Vagina (tissue), 2 donors: ENCODE results near the gene QSOX1. TPM values are rescaled to one million over a fixed set of nuclear protein-coding genes. Genes with fewer than 3 reads are reported as not detected.
"Not testable (repeated sequence)": the region's sequence is repeated elsewhere in the genome, so short reads cannot be mapped to it uniquely, and the experiment has no call there.

Experiments
- DNase-seq, 2 donors: peaks; one replicate each; pipeline ENCODE4 v3.0.0-alpha.2; 2017; ENCODE audit errors: extremely low spot score in 2 of 2
- H3K27ac ChIP-seq: fragments of 200-600 bp; sonication (generic); one replicate; pipeline ENCODE4 v1.5.1; 2019
- H3K27me3 ChIP-seq: fragments of 200-600 bp; sonication (generic); one replicate; pipeline ENCODE4 v1.5.1; 2019
- H3K36me3 ChIP-seq, 2 donors: fragments of 200-600 bp; sonication (generic); one replicate each; pipeline ENCODE4 v1.5.1; 2017 to 2019
- H3K4me1 ChIP-seq: fragments of 200-600 bp; sonication (generic); one replicate; pipeline ENCODE4 v1.5.1; 2019
- H3K4me3 ChIP-seq, 2 donors: fragments of 200-600 bp; sonication (generic); 1 replicate in 1 of 2; 2 replicates in 1 of 2; pipeline ENCODE4 v1.5.1; 2016 to 2019
- H3K9me3 ChIP-seq: fragments of 200-600 bp; sonication (generic); one replicate; pipeline ENCODE4 v1.5.1; 2019
- POLR2A ChIP-seq, 2 donors: fragments of 450-650 bp; IDR thresholded peaks; one replicate each; pipeline ENCODE4 v1.6.1; 2017; ENCODE audit warnings: antibody characterized with exemption in 2 of 2, mild to moderate bottlenecking in 2 of 2, moderate library complexity in 2 of 2
- POLR2AphosphoS5 ChIP-seq, 2 donors: sonication (generic); formaldehyde crosslinking; IDR thresholded peaks; one replicate each; pipeline ENCODE4 v1.9.0; 2017; ENCODE audit warnings: antibody characterized with exemption in 2 of 2, mild to moderate bottlenecking in 2 of 2, low read depth in 1 of 2; ENCODE audit not compliant: insufficient read depth in 1 of 2
- intact Hi-C: fragments of 100-400 bp; cut with DNase I; formaldehyde crosslinking; loops from one replicate; pipeline ENCODE4 v1.15.1; 2023
- total RNA-seq: library from RNA; depleted of rRNA; stranded (reverse); fragments of >200 nt; gene quantifications from one replicate; pipeline ENCODE4 v1.2.3, GENCODE V29; 2016
- TF ChIP-seq, protein P1 (sequence below), 3 experiments: fragments of 450-650 bp in 2 of 3; fragments of 200-600 bp in 1 of 3; sonication (generic) in 1 of 3; IDR thresholded peaks; one replicate each; pipeline ENCODE4 v1.5.1; 2017 to 2019; ENCODE audit warnings: antibody characterized with exemption in 3 of 3, mild to moderate bottlenecking in 2 of 3, moderate library complexity in 2 of 3

QSOX1 gene
- total RNA-seq, 1 donor from 2014 or later, result 103 TPM

DNA sequence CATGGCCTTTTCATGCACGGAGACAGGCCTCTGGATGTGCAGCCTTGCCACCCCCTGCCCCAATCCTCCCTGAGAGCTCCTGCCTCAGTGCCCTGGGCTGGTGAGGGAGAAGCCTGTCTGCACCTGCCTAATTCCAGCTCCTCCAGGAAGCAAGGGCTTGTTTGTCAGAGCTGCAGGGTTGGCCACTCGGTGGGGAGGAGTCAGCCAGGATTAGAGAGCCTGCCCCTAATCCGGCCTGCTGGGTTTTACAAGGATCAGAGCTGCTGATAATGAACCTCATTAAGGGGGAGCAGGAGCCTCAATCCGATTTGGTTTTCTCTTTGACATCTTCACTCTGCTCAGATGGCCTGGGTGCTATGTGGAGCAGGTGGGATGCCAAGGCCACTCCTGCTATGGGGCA is 43.5 kb downstream of the QSOX1 start:
- intact Hi-C loops, result loop anchor here (10.0 kb wide), 1 partner anchor 277 kb away; no protein-coding TSS in a partner anchor
- TF ChIP-seq, protein P1, sequence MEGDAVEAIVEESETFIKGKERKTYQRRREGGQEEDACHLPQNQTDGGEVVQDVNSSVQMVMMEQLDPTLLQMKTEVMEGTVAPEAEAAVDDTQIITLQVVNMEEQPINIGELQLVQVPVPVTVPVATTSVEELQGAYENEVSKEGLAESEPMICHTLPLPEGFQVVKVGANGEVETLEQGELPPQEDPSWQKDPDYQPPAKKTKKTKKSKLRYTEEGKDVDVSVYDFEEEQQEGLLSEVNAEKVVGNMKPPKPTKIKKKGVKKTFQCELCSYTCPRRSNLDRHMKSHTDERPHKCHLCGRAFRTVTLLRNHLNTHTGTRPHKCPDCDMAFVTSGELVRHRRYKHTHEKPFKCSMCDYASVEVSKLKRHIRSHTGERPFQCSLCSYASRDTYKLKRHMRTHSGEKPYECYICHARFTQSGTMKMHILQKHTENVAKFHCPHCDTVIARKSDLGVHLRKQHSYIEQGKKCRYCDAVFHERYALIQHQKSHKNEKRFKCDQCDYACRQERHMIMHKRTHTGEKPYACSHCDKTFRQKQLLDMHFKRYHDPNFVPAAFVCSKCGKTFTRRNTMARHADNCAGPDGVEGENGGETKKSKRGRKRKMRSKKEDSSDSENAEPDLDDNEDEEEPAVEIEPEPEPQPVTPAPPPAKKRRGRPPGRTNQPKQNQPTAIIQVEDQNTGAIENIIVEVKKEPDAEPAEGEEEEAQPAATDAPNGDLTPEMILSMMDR (IDR thresholded peaks at IDR 0.05), result no peak
- TF ChIP-seq POLR2AphosphoS5 (IDR thresholded peaks at IDR 0.05; ENCODE audit: insufficient read depth in 1 of 2, low read depth in 1 of 2), result no peak
- TF ChIP-seq POLR2A (IDR thresholded peaks at IDR 0.05), result no peak
- H3K4me1 ChIP-seq, result no peaks in the 10 kb centered on the region
- H3K9me3 ChIP-seq, result no peaks in the 10 kb centered on the region
- H3K27me3 ChIP-seq, result no peaks in the 10 kb centered on the region
- DNase-seq, result no peak
- H3K36me3 ChIP-seq, result peaks cover 0 to 16% of the 10 kb centered on the region in 2 donors
- no peak overlapping the region for H3K27ac ChIP-seq
- H3K4me3 ChIP-seq, result no peak overlapping the region

DNA sequence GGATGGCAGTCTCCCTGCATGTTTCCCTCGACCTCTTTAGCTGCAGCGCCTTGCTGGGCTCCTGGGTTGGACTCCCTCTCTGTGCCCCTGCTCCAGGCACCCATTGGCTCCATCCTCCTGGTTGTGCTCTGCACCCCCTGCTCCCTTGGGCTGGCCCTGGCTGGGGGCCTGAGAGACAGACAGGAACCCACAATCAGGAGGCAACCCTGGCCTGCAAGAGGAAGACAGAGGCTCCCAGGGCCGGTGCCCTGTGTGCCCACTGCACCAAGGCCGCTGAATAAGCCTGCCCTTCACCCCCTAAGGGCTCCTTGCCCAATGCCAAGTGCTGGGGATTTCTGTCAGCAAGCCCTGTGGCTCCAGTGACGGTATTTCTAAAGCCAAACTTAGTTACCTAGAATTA is 43.9 kb downstream of the QSOX1 start:
- Histone ChIP-seq H3K9me3 (no peaks in the 10 kb centered on the region), H3K27ac (no peak overlapping the region), H3K27me3 (no peaks in the 10 kb centered on the region), H3K36me3 (peaks cover 0 to 16% of the 10 kb centered on the region in 2 donors), H3K4me1 (no peaks in the 10 kb centered on the region), H3K4me3 (no peak overlapping the region)
- no peak for TF ChIP-seq POLR2A (IDR thresholded peaks at IDR 0.05)
- TF ChIP-seq, protein P1 (IDR thresholded peaks at IDR 0.05), result no peak
- TF ChIP-seq POLR2AphosphoS5 (IDR thresholded peaks at IDR 0.05; ENCODE audit: insufficient read depth in 1 of 2, low read depth in 1 of 2), result no peak
- DNase-seq, result no peak
- intact Hi-C loops, result loop anchor here (10.0 kb wide), 1 partner anchor 276 kb away; no protein-coding TSS in a partner anchor

DNA sequence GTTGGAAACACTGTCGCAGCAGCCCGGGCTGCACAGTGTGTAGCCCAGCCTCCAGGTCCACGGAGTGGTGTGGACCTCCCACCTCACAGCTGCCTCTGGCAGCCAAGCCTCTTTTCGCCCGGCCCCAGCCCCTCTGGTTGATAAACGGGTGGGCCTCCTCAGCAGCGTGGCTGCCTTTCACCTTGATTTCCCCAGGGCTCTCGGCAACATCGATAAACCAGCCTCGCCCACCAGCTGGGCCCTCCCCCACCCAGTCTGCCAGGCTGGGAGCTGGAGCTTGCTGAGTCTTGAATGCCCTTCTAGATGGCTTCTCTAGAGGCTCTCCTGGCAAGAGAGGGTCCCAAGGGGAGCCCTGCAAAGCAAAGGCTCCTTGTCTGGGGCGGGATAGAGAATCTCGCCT is 44.3 kb downstream of the QSOX1 start:
- H3K36me3 ChIP-seq, result peaks cover 0 to 16% of the 10 kb centered on the region in 2 donors
- no peaks in the 10 kb centered on the region for H3K27me3 ChIP-seq
- TF ChIP-seq POLR2A (IDR thresholded peaks at IDR 0.05) (no peak), POLR2AphosphoS5 (IDR thresholded peaks at IDR 0.05; ENCODE audit: insufficient read depth in 1 of 2, low read depth in 1 of 2) (no peak)
- TF ChIP-seq, protein P1 (IDR thresholded peaks at IDR 0.05), result no peak
- H3K4me1 ChIP-seq, result no peaks in the 10 kb centered on the region
- intact Hi-C loops, result loop anchor here (10.0 kb wide), 1 partner anchor 276 kb away; no protein-coding TSS in a partner anchor
- H3K27ac ChIP-seq, result no peak overlapping the region
- DNase-seq, result no peak
- no peak overlapping the region for H3K4me3 ChIP-seq
- no peaks in the 10 kb centered on the region for H3K9me3 ChIP-seq

DNA sequence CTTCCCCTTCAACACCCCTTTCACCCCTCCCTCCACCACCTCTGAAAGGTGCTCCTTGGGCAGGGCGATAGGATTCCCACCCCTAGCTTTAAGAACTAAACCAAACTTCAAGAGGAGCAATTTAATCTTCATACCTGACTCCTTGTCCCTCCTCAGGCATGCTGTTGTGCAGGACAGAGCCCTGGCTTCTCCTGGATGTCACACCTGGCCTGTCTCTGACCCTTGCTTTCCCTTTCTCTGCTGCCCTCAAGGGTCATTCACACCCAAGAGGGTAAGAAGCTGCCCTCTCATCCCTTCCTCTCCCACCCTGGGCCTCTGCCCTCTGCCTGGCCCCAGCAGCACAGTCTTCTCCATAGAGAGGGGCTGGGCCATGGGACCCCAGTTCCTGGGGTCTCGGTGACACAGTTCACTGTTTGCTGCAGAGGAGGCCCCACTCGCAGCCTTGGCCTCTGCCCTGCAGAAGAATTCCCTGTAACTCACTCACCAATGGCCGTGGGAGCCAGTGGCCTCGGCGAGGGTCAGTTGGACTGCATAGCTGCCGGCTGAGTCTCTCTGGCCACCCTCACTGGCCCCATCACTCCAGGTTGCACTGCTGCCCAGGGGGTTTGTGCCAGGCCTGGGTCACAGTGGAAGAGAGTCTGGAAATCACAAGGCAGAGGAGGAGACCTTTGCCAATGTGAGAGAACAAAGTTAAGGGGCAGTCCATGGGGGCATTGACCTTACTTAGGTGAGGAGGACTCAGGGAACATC is 47.0 kb downstream of the QSOX1 start:
- no peaks in the 10 kb centered on the region for H3K9me3 ChIP-seq

DNA sequence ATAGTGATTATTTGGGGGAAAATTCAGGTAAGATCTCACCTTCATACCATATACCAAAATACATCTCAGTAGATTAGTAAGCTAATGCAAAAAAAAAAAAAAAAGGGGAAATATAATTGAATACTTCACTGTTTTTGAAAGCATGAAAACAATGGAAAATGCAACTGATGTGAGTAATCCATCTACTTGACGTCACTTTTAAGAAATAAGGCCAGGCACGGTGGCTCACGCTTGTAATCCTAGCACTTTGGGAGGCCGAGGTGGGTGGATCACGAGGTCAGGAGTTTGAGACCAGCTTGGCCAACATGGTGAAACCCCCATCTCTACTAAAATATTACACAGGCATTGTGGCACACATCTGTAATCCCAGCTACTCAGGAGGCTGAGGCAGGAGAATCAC is 47.9 kb downstream of the QSOX1 start:
- DNase-seq, H3K4me3 ChIP-seq, H3K4me1 ChIP-seq, intact Hi-C loops, H3K27me3 ChIP-seq, H3K36me3 ChIP-seq, H3K27ac ChIP-seq, H3K9me3 ChIP-seq: not testable (repeated sequence)

More for the DNA sequence above, 47.0 kb downstream of the QSOX1 start:
- intact Hi-C loops, result no loop called here
- Histone ChIP-seq H3K36me3 (peaks cover 0 to 10% of the 10 kb centered on the region in 2 donors), H3K4me1 (no peaks in the 10 kb centered on the region), H3K27ac (no peak overlapping the region), H3K4me3 (no peak overlapping the region), H3K27me3 (no peaks in the 10 kb centered on the region)
- TF ChIP-seq, protein P1 (IDR thresholded peaks at IDR 0.05), result no peak
- TF ChIP-seq POLR2A (IDR thresholded peaks at IDR 0.05), result no peak
- DNase-seq, result no peak
